Measurements from ENCODE around the gene LRRC8D. TPM values are rescaled to one million over a fixed set of nuclear protein-coding genes. Genes with fewer than 3 reads are reported as not detected.

Gene LRRC8D
- total and polyA plus RNA-seq, 9 of the 15 experiments (the other 6 are each of a cell fraction or from before 2014, with no cell fraction given) = 3.4 to 53.9 (median 15.9) TPM

- TF ChIP-seq ZNF263 (CRISPR knock-in tag; IDR thresholded peaks at IDR 0.05; ENCODE audit: borderline replicate concordance) (peak; percentile 97), MBD1 (CRISPR knock-in tag; IDR thresholded peaks at IDR 0.05) (no peak), SPI1 (IDR thresholded peaks at IDR 0.05; ENCODE audit: borderline replicate concordance, low read depth, low read length) (peak; percentile 90)
- Histone ChIP-seq H3K36me3 (ENCODE audit: control insufficient read depth, insufficient read depth, low read length) (no peaks in the 10 kb centered on the region), H3K9ac (ENCODE audit: insufficient read depth in 1 of 2, low read depth in 2 of 2, low read length in 2 of 2) (no peak overlapping the region), H3K27ac (ENCODE audit: extremely low read depth, low read depth, low read length) (no peak overlapping the region), H3K27me3 (ENCODE audit: control insufficient read depth in 2 of 2, insufficient read depth in 2 of 2, low read length in 2 of 2) (no peaks in the 10 kb centered on the region), H3K4me1 (replicated peaks in 1 of 2; ENCODE audit: control insufficient read depth in 2 of 2, insufficient read depth in 2 of 2, low read length in 2 of 2) (peaks cover 0 to 16% of the 10 kb centered on the region in 2 experiments; a peak in 3 of 5 replicates), H3K9me1 (ENCODE audit: control insufficient read depth, insufficient read depth, low read length) (no peaks in the 10 kb centered on the region), H2AFZ (ENCODE audit: low read depth, low read length) (no peak overlapping the region), H4K20me1 (replicated peaks; ENCODE audit: control insufficient read depth, insufficient read depth, low read length) (no peaks in the 10 kb centered on the region), H3K79me2 (ENCODE audit: control insufficient read depth, insufficient read depth, low read length) (no peaks in the 10 kb centered on the region), H3K9me3 (replicated peaks; ENCODE audit: control insufficient read depth, insufficient read depth, low read depth, low read length) (no peaks in the 10 kb centered on the region), H3K4me3 (no peak overlapping the region), H3K4me2 (ENCODE audit: insufficient read depth, low read length) (no peak overlapping the region)
- DNase-seq (ENCODE audit: extremely low read depth in 1 of 4, low spot score in 3 of 4) (no peak), FAIRE-seq (no peak), ATAC-seq (no peak)
- ChIA-PET CTCF (ENCODE audit: low intra/inter-chr PET ratio) (interaction anchor here (0.6 kb wide), 1 partner anchor 179 kb away, joined by 4 read pairs; no protein-coding TSS in a partner anchor), POLR2A (interaction anchor here (0.9 to 1.1 kb wide), 2 partner anchors 8 to 22 kb away, joined by 3 read pairs; no protein-coding TSS in a partner anchor)
- in situ Hi-C loops (cut with MboI) = no loop called here
- intact Hi-C loops (cut with micrococcal nuclease) = no loop called here
- WGBS (ENCODE audit: insufficient coverage, low coverage, missing lambda C conversion rate) = 49% methylated on average over 4 of the region's 4 CpGs
- no TSS peak for BruUV-seq (replicated peaks)
These were observed 20.7 kb upstream of the LRRC8D start for GRCh38 chr1:89800022-89800655.
